AG04449 (cell line): Measurements from ENCODE around the gene HOXC11.

ENCODE experiments used
- CTCF ChIA-PET: fragments of 350-600 bp; formaldehyde crosslinking; extraction: SDS; loops from one replicate; lab custom pipeline; 2021; ENCODE audit warnings: antibody characterized with exemption; lab: Yijun Ruan, JAX
- POLR2A ChIA-PET: fragments of 400-600, 350-600 bp; formaldehyde crosslinking; extraction: SDS; loops from one replicate; lab custom pipeline; 2020; ENCODE audit warnings: antibody characterized with exemption, inconsistent platforms; lab: Yijun Ruan, JAX
- DNase-seq: peaks from one replicate; pipeline ENCODE4 v3.0.0-alpha.2; 2010; ENCODE audit warnings: low read depth, low spot score
- H3K4me3 ChIP-seq: 2 replicates; pipeline ENCODE4 v1.5.1; 2011; ENCODE audit warnings: low read depth, mild to moderate bottlenecking, control low read depth, low read length
- TF ChIP-seq, protein P1 (sequence below): IDR thresholded peaks from one replicate; pipeline ENCODE4 v1.5.1; 2011; ENCODE audit warnings: mild to moderate bottlenecking, moderate library complexity, low read length, control low read depth, inconsistent platforms; ENCODE audit not compliant: insufficient read depth; ENCODE audit errors: missing control alignments

The HOXC11 gene

DNA sequence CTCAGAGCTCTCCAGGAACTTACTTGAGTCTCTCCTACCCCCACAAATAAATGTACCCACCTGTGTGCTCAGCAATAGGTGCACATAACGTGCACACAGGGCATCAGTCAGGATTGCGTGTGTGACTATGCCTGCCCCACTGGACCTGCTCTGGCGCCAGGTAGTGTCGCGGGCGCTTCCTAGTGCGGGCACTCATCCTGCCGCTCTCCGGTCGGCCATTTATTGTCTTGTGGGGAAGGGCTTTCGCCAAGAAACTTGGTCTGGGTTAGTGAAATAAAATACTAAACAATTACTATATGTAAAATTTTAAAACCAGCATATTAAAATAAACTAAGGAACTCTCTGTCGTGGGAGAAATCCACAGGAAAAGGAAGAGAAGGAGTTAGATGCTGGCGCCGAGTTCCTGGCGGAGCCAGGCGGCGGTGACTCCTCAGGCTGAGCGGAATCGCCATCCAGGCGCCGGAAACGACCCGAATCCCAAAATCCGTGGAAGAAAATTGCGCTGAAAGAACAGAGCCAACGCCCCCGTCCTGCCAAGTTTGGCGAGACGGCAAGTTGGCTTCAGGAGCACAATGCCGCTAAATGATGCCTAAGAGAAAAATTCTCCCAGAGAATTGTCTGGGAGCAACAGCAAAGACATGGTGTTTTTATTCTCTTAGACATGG, 42.2 kb upstream of the HOXC11 start:
- ChIA-PET POLR2A (no interaction called here), CTCF (interaction anchor here (1.0 kb wide), 1 partner anchor 18 kb away, joined by 3 read pairs; no protein-coding TSS in a partner anchor)
- no peak overlapping the region for H3K4me3 ChIP-seq
- TF ChIP-seq, protein P1, sequence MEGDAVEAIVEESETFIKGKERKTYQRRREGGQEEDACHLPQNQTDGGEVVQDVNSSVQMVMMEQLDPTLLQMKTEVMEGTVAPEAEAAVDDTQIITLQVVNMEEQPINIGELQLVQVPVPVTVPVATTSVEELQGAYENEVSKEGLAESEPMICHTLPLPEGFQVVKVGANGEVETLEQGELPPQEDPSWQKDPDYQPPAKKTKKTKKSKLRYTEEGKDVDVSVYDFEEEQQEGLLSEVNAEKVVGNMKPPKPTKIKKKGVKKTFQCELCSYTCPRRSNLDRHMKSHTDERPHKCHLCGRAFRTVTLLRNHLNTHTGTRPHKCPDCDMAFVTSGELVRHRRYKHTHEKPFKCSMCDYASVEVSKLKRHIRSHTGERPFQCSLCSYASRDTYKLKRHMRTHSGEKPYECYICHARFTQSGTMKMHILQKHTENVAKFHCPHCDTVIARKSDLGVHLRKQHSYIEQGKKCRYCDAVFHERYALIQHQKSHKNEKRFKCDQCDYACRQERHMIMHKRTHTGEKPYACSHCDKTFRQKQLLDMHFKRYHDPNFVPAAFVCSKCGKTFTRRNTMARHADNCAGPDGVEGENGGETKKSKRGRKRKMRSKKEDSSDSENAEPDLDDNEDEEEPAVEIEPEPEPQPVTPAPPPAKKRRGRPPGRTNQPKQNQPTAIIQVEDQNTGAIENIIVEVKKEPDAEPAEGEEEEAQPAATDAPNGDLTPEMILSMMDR: no peak
- no peak for DNase-seq

DNA sequence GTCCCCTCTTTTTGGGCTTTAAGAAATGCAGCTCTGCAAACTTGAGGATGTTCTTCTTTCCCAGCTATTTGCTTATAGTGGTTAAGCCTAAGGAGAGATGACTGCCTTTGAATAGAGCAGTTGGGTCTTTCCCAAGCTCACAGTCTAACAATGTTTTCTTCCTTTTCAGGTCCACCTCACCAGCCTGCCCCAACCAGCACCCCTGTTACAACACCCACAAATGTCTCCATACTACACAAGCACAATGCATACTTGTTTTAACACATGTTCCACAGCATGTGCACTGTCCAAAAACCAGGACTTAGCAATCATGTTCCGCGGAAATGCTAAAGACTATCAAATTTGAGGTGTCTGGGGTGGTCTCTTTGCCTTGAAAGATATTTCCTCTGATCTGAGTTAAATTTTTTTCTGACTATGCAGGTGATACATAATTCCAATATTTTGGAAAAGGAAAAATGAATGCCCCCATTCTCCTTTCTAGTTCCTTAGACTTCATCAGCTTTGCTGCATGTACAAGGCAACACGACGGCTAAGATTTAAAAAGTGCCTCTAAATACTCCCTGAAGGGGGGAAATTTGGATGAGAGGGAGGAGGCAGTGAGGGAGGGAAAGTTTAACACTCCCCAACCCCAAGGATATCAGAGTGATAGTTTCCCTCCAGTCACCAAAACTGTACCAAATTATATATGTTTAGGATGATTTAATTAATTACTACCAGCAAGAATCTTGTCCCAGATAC, 40.9 kb upstream of the HOXC11 start:
- no peak overlapping the region for H3K4me3 ChIP-seq
- CTCF ChIA-PET: interaction anchor here (0.6 to 1.0 kb wide), 3 partner anchors 17 to 174 kb away, joined by 3 read pairs; no protein-coding TSS in a partner anchor
- TF ChIP-seq, protein P1: no peak
- POLR2A ChIA-PET: no interaction called here
- no peak for DNase-seq

DNA sequence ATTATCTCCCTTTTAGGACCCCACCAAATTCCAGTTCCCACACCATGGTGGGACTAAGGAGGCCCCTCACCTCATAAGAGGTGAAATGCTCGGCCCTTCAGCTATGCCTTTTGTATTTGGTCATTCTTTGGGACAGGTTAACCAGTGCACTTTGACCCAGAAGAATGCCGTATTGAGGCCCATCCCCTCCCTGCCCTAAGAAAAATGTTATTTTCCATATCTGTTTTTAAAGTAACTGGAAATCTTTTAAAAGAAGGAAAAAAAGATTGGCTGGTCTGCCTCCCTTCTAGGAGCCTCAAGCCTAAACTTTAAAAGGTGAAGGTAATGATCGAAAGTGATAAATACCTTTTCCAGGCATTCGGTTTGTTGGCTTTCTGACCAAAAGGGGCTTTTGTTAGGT, 40.0 kb upstream of the HOXC11 start:
- TF ChIP-seq, protein P1: no peak
- H3K4me3 ChIP-seq: no peak overlapping the region
- ChIA-PET POLR2A (no interaction called here), CTCF (interaction anchor here (0.6 to 1.0 kb wide), 2 partner anchors 142 to 175 kb away, joined by 3 read pairs; no protein-coding TSS in a partner anchor)
- no peak for DNase-seq

DNA sequence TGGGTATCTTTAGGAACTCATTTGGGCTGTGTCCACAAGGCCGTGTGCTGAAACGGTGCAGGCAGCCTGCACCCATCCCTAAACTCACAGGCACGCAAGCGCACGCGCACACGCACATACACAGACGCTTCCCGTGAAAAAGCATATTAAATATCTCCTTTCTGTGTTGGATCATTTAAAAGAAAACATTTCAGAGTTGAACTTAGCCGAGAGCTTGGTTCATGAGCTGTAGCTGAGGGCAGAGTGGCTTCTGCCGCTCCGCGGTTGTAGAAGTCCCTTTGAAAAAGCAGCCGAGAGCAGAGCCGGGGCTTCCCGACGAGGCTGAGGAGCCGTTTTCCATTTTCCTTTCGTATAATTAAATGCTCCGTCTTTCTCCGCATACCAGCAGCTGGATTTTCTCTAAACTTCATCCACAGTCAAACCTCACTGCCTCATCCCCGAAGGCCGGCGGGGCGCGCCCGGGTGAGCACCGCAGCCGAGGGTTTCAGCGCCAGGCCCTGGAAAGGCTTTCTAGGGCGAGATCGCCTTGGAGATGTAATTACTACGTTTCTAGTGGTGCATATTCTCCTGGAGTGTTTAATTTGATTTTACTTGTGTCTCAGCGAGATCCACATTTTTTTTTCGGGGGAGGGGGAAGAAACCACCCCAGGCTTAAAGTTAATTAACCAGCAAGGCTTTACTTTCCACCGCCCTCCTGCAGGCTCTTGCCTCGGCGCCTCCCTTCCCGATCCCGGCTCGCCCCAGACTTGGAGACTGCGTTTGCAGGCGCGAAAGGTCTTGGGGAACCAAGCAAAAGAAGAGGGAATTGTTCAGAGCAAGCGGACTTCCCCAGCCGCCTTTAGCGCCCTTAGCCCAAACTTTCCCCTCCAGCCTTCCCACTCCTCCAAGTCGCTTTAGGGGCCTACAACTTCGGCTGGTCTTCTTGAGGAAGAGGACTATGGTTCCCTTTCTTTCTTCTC, 37.3 kb upstream of the HOXC11 start:
- CTCF ChIA-PET: no interaction called here
- TF ChIP-seq, protein P1: no peak
- no peak overlapping the region for H3K4me3 ChIP-seq
- DNase-seq: no peak
- POLR2A ChIA-PET: no interaction called here

DNA sequence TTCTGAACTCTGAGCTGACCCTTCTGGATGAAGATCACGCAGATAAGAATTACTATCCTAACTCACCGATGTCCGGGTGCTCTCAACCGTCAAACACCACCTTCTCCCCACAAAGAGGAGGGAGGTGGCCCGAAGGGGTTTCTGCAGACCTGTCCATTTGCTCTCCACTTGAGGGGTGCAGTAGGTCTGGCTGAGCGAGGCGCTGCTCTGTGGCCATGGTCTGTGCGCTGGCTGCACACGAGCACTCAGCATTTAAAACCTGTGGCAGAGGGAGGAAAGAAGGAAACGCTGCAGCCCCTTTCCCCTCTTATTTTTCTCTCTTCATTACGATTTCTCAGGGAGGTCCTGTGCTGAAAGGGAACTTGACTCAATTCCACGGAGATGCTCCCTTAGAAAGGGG, 35.8 kb upstream of the HOXC11 start:
- H3K4me3 ChIP-seq: no peak overlapping the region
- DNase-seq: no peak
- TF ChIP-seq, protein P1: no peak
- ChIA-PET POLR2A (no interaction called here), CTCF (interaction anchor here (1.0 kb wide), 1 partner anchor 279 kb away, joined by 4 read pairs; no protein-coding TSS in a partner anchor)
